ENCODE results near the gene FAM3B.

Gene FAM3B

DNA sequence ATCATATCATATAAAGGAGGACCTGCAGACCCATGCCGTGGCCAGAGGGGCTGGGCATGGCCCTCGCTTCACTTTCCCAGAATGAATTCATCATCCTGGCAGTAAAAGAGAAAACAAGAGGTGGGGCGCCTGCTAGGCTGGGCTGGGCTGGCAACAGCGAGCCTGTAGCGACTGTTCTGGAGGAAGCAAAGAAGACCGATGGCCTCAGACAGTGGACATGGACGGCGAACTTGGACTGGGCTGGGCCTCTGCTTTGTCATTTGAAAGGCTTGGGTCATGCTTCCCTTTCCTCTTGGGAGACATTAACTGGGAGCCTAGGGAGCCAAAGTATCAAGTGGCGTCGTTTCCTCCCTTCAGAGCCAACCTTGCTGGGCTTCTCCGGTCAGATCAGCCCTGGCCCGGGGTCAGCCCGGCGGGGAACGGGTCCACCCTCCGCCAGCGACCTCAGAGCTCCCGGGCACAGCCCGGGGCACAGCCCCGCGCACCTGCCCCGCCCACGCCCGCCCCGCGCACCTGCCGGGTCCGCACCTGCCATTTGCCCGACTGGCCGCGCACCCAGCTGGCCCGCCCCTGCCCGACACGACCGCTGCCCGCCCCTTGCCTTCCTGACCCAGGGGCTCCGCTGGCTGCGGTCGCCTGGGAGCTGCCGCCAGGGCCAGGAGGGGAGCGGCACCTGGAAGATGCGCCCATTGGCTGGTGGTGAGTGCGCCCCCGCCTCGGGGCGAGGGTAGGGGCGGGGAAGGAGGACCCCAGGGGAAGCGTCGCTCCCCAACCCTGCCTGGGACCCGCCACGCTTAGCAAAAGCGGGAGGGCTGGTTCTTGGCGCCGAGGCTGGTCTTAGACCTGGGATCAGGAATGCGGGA is at the start of gene FAM3B:
FAM3B (plus strand) TSS at position 602 of the 863 bp plus-strand sequence; CDS start at position 681, 79 bp downstream.
- intact Hi-C loops (cut with micrococcal nuclease): no loop called here
- H3K36me3 Mint-ChIP-seq (ENCODE audit: low read depth): no peaks in the 10 kb centered on the region
- peaks cover 48% of the 10 kb centered on the region for H3K27me3 Mint-ChIP-seq

DNA sequence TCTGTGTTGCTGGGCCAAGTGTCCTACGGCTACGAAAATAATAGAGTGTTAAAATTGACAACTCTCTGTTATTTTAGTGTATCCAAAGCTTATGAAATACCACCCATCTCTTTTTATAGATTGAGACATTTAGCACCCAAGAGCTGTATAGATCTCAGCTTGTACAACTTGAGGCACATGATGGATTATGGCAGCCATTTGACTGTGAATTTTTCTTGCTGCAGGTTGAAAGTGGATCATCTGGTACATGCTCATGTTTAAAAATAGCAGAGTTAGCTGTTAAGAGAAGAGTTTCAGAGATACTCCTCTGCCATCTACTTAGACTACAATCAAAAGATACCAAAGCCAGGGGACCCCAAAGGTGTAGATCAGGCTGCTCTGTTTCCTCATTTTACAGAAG is 49.3 kb upstream of the FAM3B start:
- Mint-ChIP-seq H3K36me3 (ENCODE audit: low read depth) (no peaks in the 10 kb centered on the region), H3K27ac (no peak overlapping the region), H3K27me3 (no peaks in the 10 kb centered on the region), H3K9me3 (peaks cover 21% of the 10 kb centered on the region), H3K4me1 (ENCODE audit: low read depth) (no peaks in the 10 kb centered on the region), H3K4me3 (no peak overlapping the region)
- intact Hi-C loops (cut with micrococcal nuclease): no loop called here

More for the DNA sequence above, at the start of gene FAM3B:
- Mint-ChIP-seq H3K9me3 (no peaks in the 10 kb centered on the region), H3K4me3 (no peak within 1 kb of the TSS), H3K27ac (no peak within 1 kb of the TSS), H3K4me1 (ENCODE audit: low read depth) (no peaks in the 10 kb centered on the region)

DNA sequence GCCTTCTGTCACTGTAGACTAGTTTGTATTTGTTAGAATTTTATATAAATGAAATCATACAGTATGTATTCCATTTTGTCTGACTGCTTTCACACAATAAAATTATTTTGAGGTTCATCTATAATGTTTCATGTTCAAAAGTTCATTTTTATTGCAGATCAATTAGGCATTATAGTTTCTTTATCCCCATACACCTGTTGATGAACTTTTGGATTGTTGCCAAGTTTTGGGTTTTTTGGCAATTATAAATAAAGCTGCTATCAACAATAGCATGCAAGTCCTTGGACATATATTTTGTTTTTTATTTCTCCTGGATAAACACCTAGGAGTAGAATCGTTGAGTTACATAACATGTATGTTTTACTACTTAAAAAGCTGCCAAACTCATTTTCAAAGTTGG is 47.1 kb upstream of the FAM3B start:
- Mint-ChIP-seq H3K36me3 (ENCODE audit: low read depth) (no peaks in the 10 kb centered on the region), H3K4me1 (ENCODE audit: low read depth) (no peaks in the 10 kb centered on the region), H3K27me3 (peaks cover 1% of the 10 kb centered on the region), H3K27ac (no peak overlapping the region), H3K9me3 (peaks cover 25% of the 10 kb centered on the region), H3K4me3 (no peak overlapping the region)
- intact Hi-C loops (cut with micrococcal nuclease): no loop called here

- Mint-ChIP-seq H3K9me3 (peaks cover 14% of the 10 kb centered on the region), H3K4me1 (ENCODE audit: low read depth) (no peaks in the 10 kb centered on the region), H3K36me3 (ENCODE audit: low read depth) (no peaks in the 10 kb centered on the region), H3K27me3 (peaks cover 5% of the 10 kb centered on the region), H3K4me3 (no peak overlapping the region), H3K27ac (no peak overlapping the region)
- intact Hi-C loops (cut with micrococcal nuclease): no loop called here
Measured at GRCh38 chr21:41277196-41277595, 39.4 kb upstream of the FAM3B start.

DNA sequence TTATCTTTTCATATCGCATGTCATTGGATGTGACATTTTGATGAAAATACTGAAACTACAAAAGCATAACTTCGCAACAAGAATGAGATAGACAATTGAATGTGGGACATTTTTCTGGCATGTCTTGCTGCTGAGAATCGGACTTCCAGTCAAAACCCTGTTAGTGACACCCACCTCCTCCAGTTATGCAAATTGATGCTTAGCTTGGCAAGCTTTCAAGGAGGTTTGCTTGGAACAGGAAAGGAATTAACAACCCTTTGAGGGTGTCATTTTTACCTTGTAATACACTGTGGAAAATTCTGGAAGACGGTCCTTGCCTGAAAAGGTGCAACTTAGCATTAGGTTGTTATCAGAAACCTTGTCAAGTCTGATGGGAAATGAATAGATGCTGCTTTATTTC is 38.8 kb upstream of the FAM3B start:
- H3K27ac Mint-ChIP-seq: no peak overlapping the region
- H3K36me3 Mint-ChIP-seq (ENCODE audit: low read depth): no peaks in the 10 kb centered on the region
- no peaks in the 10 kb centered on the region for H3K4me1 Mint-ChIP-seq (ENCODE audit: low read depth)
- H3K4me3 Mint-ChIP-seq: no peak overlapping the region
- intact Hi-C loops (cut with micrococcal nuclease): no loop called here
- peaks cover 8% of the 10 kb centered on the region for H3K9me3 Mint-ChIP-seq
- peaks cover 9% of the 10 kb centered on the region for H3K27me3 Mint-ChIP-seq

DNA sequence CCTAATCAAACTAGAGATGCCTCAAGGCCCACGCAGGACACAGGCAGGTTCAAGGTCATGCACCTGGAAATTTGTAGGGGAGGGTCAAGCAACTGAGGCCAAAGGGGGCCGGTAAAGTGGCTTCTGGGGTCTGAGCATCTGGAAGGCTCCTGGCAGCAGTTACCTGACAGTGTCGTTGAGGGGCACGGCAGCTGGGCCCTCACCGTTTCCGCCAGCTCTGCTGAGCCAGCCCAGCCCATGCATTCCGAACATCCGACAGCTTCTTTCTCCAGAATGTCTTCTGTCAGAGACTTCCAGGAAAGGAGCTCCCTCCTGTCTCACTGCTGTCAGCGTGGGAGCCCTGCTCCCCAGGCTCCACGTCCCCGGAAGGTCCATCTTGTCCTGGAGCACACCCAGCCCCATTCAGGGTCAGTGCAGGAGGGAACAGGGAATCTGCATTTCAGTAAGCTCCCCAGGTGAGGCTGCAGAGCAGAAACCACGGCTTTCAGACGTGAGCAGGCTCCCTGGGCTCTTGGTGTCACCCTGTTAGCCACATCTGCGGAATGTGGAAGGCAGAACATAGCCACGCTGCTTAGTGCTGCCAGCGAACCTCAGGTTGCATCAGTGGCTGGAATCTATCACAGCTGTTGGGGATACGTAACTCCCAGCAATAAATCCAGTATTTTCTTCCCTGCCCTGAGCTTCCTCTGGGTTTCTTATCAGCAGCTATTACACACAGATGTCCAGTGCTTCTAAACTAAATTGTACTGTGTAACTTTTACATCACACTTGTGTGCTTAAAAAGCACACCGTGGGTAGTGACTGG is 36.3 kb upstream of the FAM3B start:
- no peaks in the 10 kb centered on the region for H3K36me3 Mint-ChIP-seq (ENCODE audit: low read depth)
- no peaks in the 10 kb centered on the region for H3K9me3 Mint-ChIP-seq
- intact Hi-C loops (cut with micrococcal nuclease): loop anchor here (5.0 kb wide), 1 partner anchor 332 kb away; no protein-coding TSS in a partner anchor
- peaks cover 17% of the 10 kb centered on the region for H3K27me3 Mint-ChIP-seq
- no peaks in the 10 kb centered on the region for H3K4me1 Mint-ChIP-seq (ENCODE audit: low read depth)
- H3K27ac Mint-ChIP-seq: no peak overlapping the region
- H3K4me3 Mint-ChIP-seq: no peak overlapping the region

DNA sequence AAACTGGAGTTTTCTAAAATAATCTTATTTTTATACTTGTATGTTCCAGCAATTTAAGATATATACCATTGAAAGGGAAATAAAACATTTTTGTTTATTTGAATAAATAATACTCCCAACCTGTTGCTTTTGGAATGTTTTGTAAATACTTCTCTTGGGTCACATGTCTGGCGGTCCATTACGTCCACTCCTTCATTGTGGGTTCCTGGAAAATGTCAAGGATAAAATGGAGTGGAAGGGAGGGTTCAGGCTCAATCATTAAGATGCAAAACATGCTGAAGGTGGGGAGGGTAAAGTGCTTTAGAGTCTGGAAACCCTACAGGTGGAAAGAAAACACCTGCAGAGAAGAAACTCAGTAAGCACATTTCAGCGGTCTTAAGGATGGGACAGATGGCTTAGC is 34.2 kb upstream of the FAM3B start:
- Mint-ChIP-seq H3K9me3 (no peaks in the 10 kb centered on the region), H3K4me1 (ENCODE audit: low read depth) (no peaks in the 10 kb centered on the region), H3K4me3 (no peak overlapping the region), H3K27me3 (peaks cover 17% of the 10 kb centered on the region), H3K36me3 (ENCODE audit: low read depth) (no peaks in the 10 kb centered on the region), H3K27ac (no peak overlapping the region)
- intact Hi-C loops (cut with micrococcal nuclease): loop anchor here (5.0 kb wide), 1 partner anchor 330 kb away; no protein-coding TSS in a partner anchor

- no peaks in the 10 kb centered on the region for H3K4me1 Mint-ChIP-seq (ENCODE audit: low read depth)
- H3K4me3 Mint-ChIP-seq: no peak overlapping the region
Measured at GRCh38 chr21:41283211-41283818, 33.3 kb upstream of the FAM3B start.

GRCh38 chr21:41289431-41289830 is 27.2 kb upstream of the FAM3B start:
- Mint-ChIP-seq H3K9me3 (no peaks in the 10 kb centered on the region), H3K36me3 (ENCODE audit: low read depth) (no peaks in the 10 kb centered on the region), H3K4me3 (no peak overlapping the region), H3K27me3 (peaks cover 37% of the 10 kb centered on the region), H3K4me1 (ENCODE audit: low read depth) (no peaks in the 10 kb centered on the region), H3K27ac (no peak overlapping the region)
- intact Hi-C loops (cut with micrococcal nuclease): no loop called here

More at GRCh38 chr21:41283211-41283818, 33.3 kb upstream of the FAM3B start:
- intact Hi-C loops (cut with micrococcal nuclease): loop anchor here (1.0 to 5.0 kb wide), 2 partner anchors 177 to 329 kb away; no protein-coding TSS in a partner anchor
- H3K27ac Mint-ChIP-seq: no peak overlapping the region
- H3K27me3 Mint-ChIP-seq: peaks cover 17% of the 10 kb centered on the region
- H3K36me3 Mint-ChIP-seq (ENCODE audit: low read depth): no peaks in the 10 kb centered on the region
- H3K9me3 Mint-ChIP-seq: no peaks in the 10 kb centered on the region

GRCh38 chr21:41290106-41290799 is 26.3 kb upstream of the FAM3B start:
- Mint-ChIP-seq H3K27ac (no peak overlapping the region), H3K4me1 (ENCODE audit: low read depth) (no peaks in the 10 kb centered on the region), H3K9me3 (no peaks in the 10 kb centered on the region), H3K36me3 (ENCODE audit: low read depth) (no peaks in the 10 kb centered on the region), H3K4me3 (no peak overlapping the region), H3K27me3 (peaks cover 39% of the 10 kb centered on the region)
- intact Hi-C loops (cut with micrococcal nuclease): no loop called here

- Mint-ChIP-seq H3K27ac (no peak overlapping the region), H3K9me3 (no peaks in the 10 kb centered on the region), H3K27me3 (peaks cover 33% of the 10 kb centered on the region), H3K4me1 (ENCODE audit: low read depth) (no peaks in the 10 kb centered on the region), H3K36me3 (ENCODE audit: low read depth) (no peaks in the 10 kb centered on the region), H3K4me3 (no peak overlapping the region)
- intact Hi-C loops (cut with micrococcal nuclease): no loop called here
Measured at GRCh38 chr21:41294548-41295231, 21.9 kb upstream of the FAM3B start.

DNA sequence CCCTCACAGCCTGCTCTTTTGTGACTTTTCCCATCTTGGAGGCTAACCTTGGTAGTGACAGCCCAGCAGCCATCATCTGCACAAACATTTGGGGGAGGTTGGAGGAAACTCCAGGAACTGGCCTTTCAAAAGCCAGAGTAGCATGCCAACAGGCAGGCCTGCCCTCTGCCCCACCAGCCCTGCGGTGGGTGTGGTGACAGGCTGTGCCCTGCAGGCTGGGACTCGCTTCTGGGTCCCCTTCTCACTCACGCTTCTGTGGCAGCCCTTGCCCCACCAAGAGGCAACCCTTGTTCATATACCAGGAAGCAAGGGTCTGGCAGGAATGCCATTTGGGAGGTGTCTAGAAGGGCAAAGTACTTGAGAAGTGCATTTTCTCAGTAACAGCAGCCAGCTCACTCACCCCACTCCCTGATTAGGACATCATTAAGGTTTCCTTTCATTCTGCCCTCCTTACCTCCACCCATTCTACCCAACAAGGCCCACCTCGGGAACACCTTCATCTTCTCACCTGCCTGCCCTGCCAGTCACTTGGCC is 20.8 kb upstream of the FAM3B start:
- Mint-ChIP-seq H3K27me3 (peaks cover 22% of the 10 kb centered on the region), H3K4me3 (no peak overlapping the region), H3K27ac (no peak overlapping the region), H3K9me3 (no peaks in the 10 kb centered on the region), H3K4me1 (ENCODE audit: low read depth) (no peaks in the 10 kb centered on the region), H3K36me3 (ENCODE audit: low read depth) (no peaks in the 10 kb centered on the region)
- intact Hi-C loops (cut with micrococcal nuclease): no loop called here

GRCh38 chr21:41302976-41303375 is 13.6 kb upstream of the FAM3B start:
- Mint-ChIP-seq H3K4me1 (ENCODE audit: low read depth) (no peaks in the 10 kb centered on the region), H3K9me3 (peaks cover 19% of the 10 kb centered on the region), H3K27ac (no peak overlapping the region), H3K27me3 (peaks cover 16% of the 10 kb centered on the region), H3K4me3 (no peak overlapping the region), H3K36me3 (ENCODE audit: low read depth) (no peaks in the 10 kb centered on the region)
- intact Hi-C loops (cut with micrococcal nuclease): no loop called here
